Liver (tissue), 9 donors: ENCODE measurements around the gene RRP12. TPM values are rescaled to one million over a fixed set of nuclear protein-coding genes. Genes with fewer than 3 reads are reported as not detected.

ENCODE experiments used
- DNase-seq: peaks from one replicate; pipeline ENCODE4 v3.0.0-alpha.2; 2017; ENCODE audit warnings: low spot score
- H3K27ac ChIP-seq, 2 donors: one replicate each; pipeline ENCODE4 v1.7.0; 2013; ENCODE audit warnings: inconsistent platforms in 2 of 2, low read length in 2 of 2, control low read depth in 1 of 2, low read depth in 1 of 2, mild to moderate bottlenecking in 1 of 2
- H3K27me3 ChIP-seq, 4 donors: one replicate each; pipeline versions ENCODE4 v1.6.1 to v1.7.0; 2013; ENCODE audit warnings: low read length in 3 of 4, inconsistent platforms in 1 of 4, mild to moderate bottlenecking in 1 of 4, moderate library complexity in 1 of 4; ENCODE audit not compliant: control insufficient read depth in 4 of 4, insufficient read depth in 4 of 4
- H3K36me3 ChIP-seq, 4 donors: one replicate each; pipeline versions ENCODE4 v1.6.1 to v1.7.0; 2013; ENCODE audit warnings: low read length in 3 of 4, mild to moderate bottlenecking in 3 of 4, low read depth in 1 of 4, moderate library complexity in 1 of 4; ENCODE audit not compliant: control insufficient read depth in 4 of 4, insufficient read depth in 3 of 4
- H3K4me1 ChIP-seq, 4 donors: one replicate each; pipeline versions ENCODE4 v1.6.1 to v1.7.0; 2013; ENCODE audit warnings: low read length in 3 of 4, mild to moderate bottlenecking in 3 of 4, moderate library complexity in 1 of 4; ENCODE audit not compliant: control insufficient read depth in 4 of 4, insufficient read depth in 4 of 4
- H3K4me3 ChIP-seq, 3 donors: one replicate each; pipeline versions ENCODE4 v1.6.1 to v1.7.0; 2013; ENCODE audit warnings: low read length in 3 of 3, control low read depth in 1 of 3, low read depth in 1 of 3, mild to moderate bottlenecking in 1 of 3
- H3K9ac ChIP-seq, 2 donors: one replicate each; pipeline ENCODE4 v1.7.0; 2013; ENCODE audit warnings: low read length in 2 of 2, mild to moderate bottlenecking in 2 of 2, moderate library complexity in 2 of 2, control low read depth in 1 of 2, low read depth in 1 of 2
- H3K9me3 ChIP-seq, 4 donors: one replicate each; pipeline versions ENCODE4 v1.6.1 to v1.7.0; 2013; ENCODE audit warnings: low read length in 3 of 4; ENCODE audit not compliant: control insufficient read depth in 4 of 4
- CTCF ChIP-seq: fragments of 150-350 bp; IDR thresholded peaks from 2 replicates; pipeline ENCODE4 v1.5.1; 2017; ENCODE audit warnings: improper control_type of control experiment, low read depth, low read length; ENCODE audit not compliant: missing input control
- EGR1 ChIP-seq, 2 donors: IDR thresholded peaks; 2 replicates each; pipeline ENCODE4 v1.6.1; 2016 to 2018; ENCODE audit warnings: antibody characterized with exemption in 2 of 2, low read depth in 2 of 2
- FOXA1 ChIP-seq: IDR thresholded peaks from 2 replicates; pipeline ENCODE4 v1.6.1; 2016; ENCODE audit warnings: antibody characterized with exemption
- FOXA2 ChIP-seq: IDR thresholded peaks from 2 replicates; pipeline ENCODE4 v1.6.1; 2016; ENCODE audit warnings: antibody characterized with exemption
- GABPA ChIP-seq, 2 donors: IDR thresholded peaks in 1 of 2; conservative IDR thresholded peaks in 1 of 2; 2 replicates each; pipeline ENCODE4 v1.6.1; 2016; ENCODE audit warnings: antibody characterized with exemption in 2 of 2, mild to moderate bottlenecking in 1 of 2, moderate library complexity in 1 of 2
- HNF4G ChIP-seq: IDR thresholded peaks from 2 replicates; pipeline ENCODE4 v1.6.1; 2016; ENCODE audit warnings: antibody characterized with exemption
- JUND ChIP-seq, 2 donors: IDR thresholded peaks; 2 replicates each; pipeline ENCODE4 v1.6.1; 2016; ENCODE audit warnings: antibody characterized with exemption in 2 of 2
- MAX ChIP-seq: IDR thresholded peaks from 2 replicates; pipeline ENCODE4 v1.6.1; 2016; ENCODE audit warnings: antibody characterized with exemption
- RAD21 ChIP-seq, 2 donors: IDR thresholded peaks; 2 replicates each; pipeline ENCODE4 v1.6.1; 2016; ENCODE audit warnings: antibody characterized with exemption in 2 of 2, mild to moderate bottlenecking in 2 of 2
- REST ChIP-seq: IDR thresholded peaks from 2 replicates; pipeline ENCODE4 v1.6.1; 2016; ENCODE audit warnings: antibody characterized with exemption, mild to moderate bottlenecking
- TAF1 ChIP-seq: conservative IDR thresholded peaks from 2 replicates; pipeline ENCODE4 v1.6.1; 2016; ENCODE audit warnings: antibody characterized with exemption, mild to moderate bottlenecking
- WGBS: extraction: QIAGEN DNeasy Blood & Tissue Kit; methylation state at CpG from one replicate; pipeline ENCODE4 v1.1.7; 2013; 5-methylcytosine and 5-hydroxymethylcytosine counted together
- polyA plus RNA-seq, 2 donors: library from polyadenylated mRNA; stranded (reverse) in 1 of 2; unstranded in 1 of 2; fragments of 200-250 nt in 1 of 2; fragments of >200 nt in 1 of 2; fragmentation: Nextera tagmentation in 1 of 2; extraction: Ambion mirVana in 1 of 2; gene quantifications; one replicate each; pipeline versions ENCODE4 v1.2.1 to v1.2.3, GENCODE V29; 2013 to 2015
- total RNA-seq, 2 donors: library from RNA; depleted of rRNA; stranded (reverse); fragments of >200 nt; gene quantifications; one replicate each; pipeline ENCODE4 v1.2.3, GENCODE V29; 2014
- donor health status: healthy.
- donor health status: healthy.
- donor health status: healthy.
- donor health status: healthy.
- donor health status: healthy.

The RRP12 gene
- total and polyA plus RNA-seq, 4 donors, result 5.7 to 9.6 (median 6.9) TPM

DNA sequence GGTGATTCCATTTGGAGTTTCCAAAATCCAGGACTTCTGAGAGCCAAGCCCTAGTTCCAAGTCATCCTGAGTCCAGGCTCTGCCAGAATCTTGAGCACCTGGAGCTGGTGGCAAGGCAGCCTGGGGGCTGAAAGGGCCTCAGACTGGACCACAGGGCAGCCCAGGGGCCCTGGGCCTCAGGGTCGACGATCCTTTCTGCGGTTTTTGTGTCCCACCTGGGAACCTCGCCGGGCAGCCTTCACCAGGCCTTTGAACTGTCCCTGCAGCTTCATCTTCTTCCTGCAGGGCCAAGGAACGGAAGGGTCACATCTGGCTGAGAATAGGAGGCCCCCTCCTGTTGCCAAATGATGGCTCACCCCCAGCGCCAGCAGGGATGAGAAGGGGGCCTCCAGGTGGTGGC lies 44.2 kb downstream of the RRP12 start (continued):
- TF ChIP-seq REST, result no peak
- no peak for TF ChIP-seq JUND (IDR thresholded peaks at IDR 0.05)
- no peak for TF ChIP-seq HNF4G
- no peak for TF ChIP-seq EGR1 (IDR thresholded peaks at IDR 0.05; ENCODE audit: low read depth in 2 of 2)
- no peak for TF ChIP-seq FOXA1
- TF ChIP-seq TAF1, result no peak
- TF ChIP-seq GABPA (IDR thresholded peaks at IDR 0.05 in 1 of 2, conservative IDR thresholded peaks at IDR 0.05 in 1 of 2), result no peak
- TF ChIP-seq FOXA2, result no peak

DNA sequence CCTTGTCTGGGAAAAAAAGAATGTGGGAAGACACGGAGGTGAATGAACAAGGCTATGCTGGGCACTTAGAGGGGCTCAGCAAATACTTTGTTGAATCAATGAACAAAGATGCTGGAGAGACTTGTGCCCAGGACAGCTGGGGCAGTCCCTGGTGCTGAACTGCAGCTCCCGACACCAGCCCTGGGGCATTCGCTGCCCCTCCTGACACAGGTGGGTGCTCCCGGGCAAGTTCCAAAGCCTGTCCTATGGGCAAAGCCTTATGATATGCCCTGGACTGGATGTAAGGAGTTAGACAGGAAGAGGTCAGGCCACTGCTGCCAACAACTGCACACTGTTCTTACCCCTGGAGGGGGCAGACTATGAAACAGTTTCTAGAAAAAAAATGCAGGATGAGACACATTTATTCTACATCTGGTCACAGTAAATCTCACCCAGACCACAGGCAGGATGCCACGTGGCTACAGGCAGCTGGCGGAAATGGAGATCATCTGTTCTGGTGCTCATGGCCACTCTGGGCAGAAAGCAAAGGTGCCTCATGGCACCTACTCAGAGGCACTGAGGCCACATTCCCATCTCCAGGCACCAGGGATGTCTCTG lies 44.7 kb downstream of the RRP12 start:
- H3K27ac ChIP-seq, result no peak overlapping the region
- no peak overlapping the region for H3K4me3 ChIP-seq
- TF ChIP-seq MAX, result no peak

DNA sequence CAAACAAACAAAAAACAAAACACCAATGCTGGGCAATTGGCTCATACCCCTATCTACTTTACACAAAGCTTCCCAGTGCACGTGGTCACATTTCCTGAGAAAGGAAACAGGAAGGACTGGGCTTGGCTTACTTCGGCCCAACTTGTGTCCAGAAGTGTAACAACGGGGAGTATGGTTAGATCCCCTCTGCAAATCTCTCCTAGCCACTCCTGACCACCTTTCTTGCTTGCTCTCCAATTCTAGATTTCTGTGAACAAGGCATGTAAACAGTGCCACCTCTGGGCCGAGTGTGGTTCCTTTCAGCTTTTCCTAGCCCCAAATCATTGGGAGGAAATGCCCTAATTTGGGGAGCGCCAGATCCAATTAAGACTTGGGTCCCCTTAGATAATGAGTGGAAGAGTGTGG lies 45.6 kb downstream of the RRP12 start:
- H3K9ac ChIP-seq, result no peak overlapping the region
- no peak overlapping the region for H3K4me3 ChIP-seq
- DNase-seq, result no peak
- TF ChIP-seq RAD21 (IDR thresholded peaks at IDR 0.05), result peak; percentile 80 to 89
- peak; percentile 44 for TF ChIP-seq CTCF
- no peak for TF ChIP-seq JUND (IDR thresholded peaks at IDR 0.05)
- peaks cover 0 to 11% (median 5%) of the 10 kb centered on the region in 4 donors for H3K36me3 ChIP-seq
- no peak overlapping the region for H3K27ac ChIP-seq
- WGBS, result 51% methylated on average over 5 of the region's 5 CpGs
- H3K4me1 ChIP-seq, result peaks cover 0 to 3% (median 0%) of the 10 kb centered on the region in 4 donors
- H3K9me3 ChIP-seq, result no peaks in the 10 kb centered on the region
- no peaks in the 10 kb centered on the region for H3K27me3 ChIP-seq

More for the DNA sequence above, 44.7 kb downstream of the RRP12 start:
- WGBS, result 75% methylated on average over 6 of the region's 6 CpGs
- Histone ChIP-seq H3K4me1 (peaks cover 0 to 3% (median 0%) of the 10 kb centered on the region in 4 donors), H3K27me3 (no peaks in the 10 kb centered on the region), H3K9me3 (no peaks in the 10 kb centered on the region), H3K9ac (no peak overlapping the region), H3K36me3 (peaks cover 0 to 11% (median 5%) of the 10 kb centered on the region in 4 donors)
- DNase-seq, result no peak
